ENCODE data around the gene NT5C1B. TPM values are rescaled to one million over a fixed set of nuclear protein-coding genes. Genes with fewer than 3 reads are reported as not detected.

Gene NT5C1B
- total RNA-seq, 2 experiments from 2014 or later, result not detected

DNA sequence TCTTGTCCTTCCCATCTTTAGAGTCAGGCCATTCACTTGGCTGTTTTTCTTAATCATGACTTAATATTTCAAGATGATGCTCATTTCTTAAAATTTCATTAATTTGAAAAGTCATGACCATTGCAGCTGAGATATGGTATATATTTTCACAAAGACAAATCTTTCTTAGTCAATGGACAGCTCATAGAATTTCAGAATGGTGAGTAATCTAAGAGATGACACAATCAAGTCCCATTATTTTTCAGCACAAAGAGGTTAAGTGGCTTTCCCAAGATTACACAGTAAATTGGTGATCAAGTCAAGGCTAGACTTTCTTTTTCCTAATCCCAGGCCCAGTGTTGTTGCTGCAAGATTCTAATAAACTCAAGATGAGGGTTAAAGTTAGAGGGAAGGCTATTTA is 34.4 kb upstream of the NT5C1B start:
- no peak overlapping the region for H3K27ac ChIP-seq (ENCODE audit: low read depth, low read length, poor library complexity, severe bottlenecking)
- H3K36me3 ChIP-seq (ENCODE audit: insufficient read depth, low read length), result no peaks in the 10 kb centered on the region
- H3K9me3 ChIP-seq (ENCODE audit: low read length), result no peaks in the 10 kb centered on the region
- POLR2A ChIA-PET, result interaction anchor here (1.3 kb wide), 1 partner anchor 14 kb away, joined by 3 read pairs; no protein-coding TSS in a partner anchor
- H3K4me3 ChIP-seq (ENCODE audit: low read depth, low read length, poor library complexity, severe bottlenecking), result no peak overlapping the region
- no peaks in the 10 kb centered on the region for H3K9me2 ChIP-seq (ENCODE audit: insufficient read depth, low read length)
- intact Hi-C loops (cut with micrococcal nuclease; ENCODE audit: unreplicated experiment), result no loop called here
- H2AFZ ChIP-seq (ENCODE audit: low read length), result no peak overlapping the region
- TF ChIP-seq, protein P1, sequence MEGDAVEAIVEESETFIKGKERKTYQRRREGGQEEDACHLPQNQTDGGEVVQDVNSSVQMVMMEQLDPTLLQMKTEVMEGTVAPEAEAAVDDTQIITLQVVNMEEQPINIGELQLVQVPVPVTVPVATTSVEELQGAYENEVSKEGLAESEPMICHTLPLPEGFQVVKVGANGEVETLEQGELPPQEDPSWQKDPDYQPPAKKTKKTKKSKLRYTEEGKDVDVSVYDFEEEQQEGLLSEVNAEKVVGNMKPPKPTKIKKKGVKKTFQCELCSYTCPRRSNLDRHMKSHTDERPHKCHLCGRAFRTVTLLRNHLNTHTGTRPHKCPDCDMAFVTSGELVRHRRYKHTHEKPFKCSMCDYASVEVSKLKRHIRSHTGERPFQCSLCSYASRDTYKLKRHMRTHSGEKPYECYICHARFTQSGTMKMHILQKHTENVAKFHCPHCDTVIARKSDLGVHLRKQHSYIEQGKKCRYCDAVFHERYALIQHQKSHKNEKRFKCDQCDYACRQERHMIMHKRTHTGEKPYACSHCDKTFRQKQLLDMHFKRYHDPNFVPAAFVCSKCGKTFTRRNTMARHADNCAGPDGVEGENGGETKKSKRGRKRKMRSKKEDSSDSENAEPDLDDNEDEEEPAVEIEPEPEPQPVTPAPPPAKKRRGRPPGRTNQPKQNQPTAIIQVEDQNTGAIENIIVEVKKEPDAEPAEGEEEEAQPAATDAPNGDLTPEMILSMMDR (conservative IDR thresholded peaks at IDR 0.05; ENCODE audit: low read length), result no peak
- no peak for TF ChIP-seq EZH2phosphoT487 (IDR thresholded peaks at IDR 0.05; ENCODE audit: borderline replicate concordance, low read depth, low read length)
- DNase-seq (ENCODE audit: low spot score), result no peak
- CTCF ChIA-PET (ENCODE audit: unreplicated experiment), result no interaction called here
- no peaks in the 10 kb centered on the region for H3K4me1 ChIP-seq (ENCODE audit: insufficient read depth, low read length, poor library complexity, severe bottlenecking)
- H4K20me1 ChIP-seq (ENCODE audit: insufficient read depth, low read length), result no peaks in the 10 kb centered on the region
- H3K79me2 ChIP-seq (ENCODE audit: insufficient read depth, low read depth, low read length), result no peaks in the 10 kb centered on the region
- H3K4me2 ChIP-seq (ENCODE audit: low read length), result no peak overlapping the region
- BruUV-seq (replicated peaks), result no TSS peak

DNA sequence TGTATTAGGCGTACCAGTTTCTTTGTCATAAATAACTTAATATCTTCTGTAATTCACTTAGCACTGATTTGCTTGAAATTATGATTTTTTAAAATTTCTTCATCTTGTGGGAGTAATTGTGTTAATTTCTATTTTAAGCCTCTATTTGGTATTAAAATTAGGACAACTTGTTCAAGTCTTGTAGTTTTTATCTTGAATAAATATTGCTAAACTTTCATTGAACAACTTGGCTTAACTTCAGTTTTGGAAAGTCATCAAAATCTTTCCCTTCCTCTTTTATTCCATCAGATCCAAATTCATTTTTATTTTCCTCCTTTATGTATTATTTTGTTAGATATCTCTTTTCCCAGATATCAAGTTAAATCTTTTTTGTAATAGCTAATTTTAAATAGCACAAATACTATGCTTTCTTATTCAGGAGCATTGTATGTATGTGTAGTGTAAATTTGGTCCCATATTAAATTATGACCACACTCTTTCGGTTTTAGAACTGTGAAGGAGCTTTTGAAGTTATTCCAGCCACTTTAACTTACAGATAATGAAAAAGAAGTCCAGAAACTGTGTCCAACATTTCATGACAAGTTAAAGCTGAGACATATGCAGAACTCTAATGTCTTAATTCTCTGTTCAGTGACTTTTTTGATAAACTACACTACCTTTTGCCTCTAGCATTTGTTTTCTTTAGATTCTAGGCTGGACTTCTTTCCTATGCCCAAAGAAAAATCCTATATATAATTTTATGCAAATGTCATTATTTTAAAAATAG is 31.7 kb upstream of the NT5C1B start:
- no peak for TF ChIP-seq EZH2phosphoT487 (IDR thresholded peaks at IDR 0.05; ENCODE audit: borderline replicate concordance, low read depth, low read length)
- TF ChIP-seq, protein P1 (conservative IDR thresholded peaks at IDR 0.05; ENCODE audit: low read length), result no peak

DNA sequence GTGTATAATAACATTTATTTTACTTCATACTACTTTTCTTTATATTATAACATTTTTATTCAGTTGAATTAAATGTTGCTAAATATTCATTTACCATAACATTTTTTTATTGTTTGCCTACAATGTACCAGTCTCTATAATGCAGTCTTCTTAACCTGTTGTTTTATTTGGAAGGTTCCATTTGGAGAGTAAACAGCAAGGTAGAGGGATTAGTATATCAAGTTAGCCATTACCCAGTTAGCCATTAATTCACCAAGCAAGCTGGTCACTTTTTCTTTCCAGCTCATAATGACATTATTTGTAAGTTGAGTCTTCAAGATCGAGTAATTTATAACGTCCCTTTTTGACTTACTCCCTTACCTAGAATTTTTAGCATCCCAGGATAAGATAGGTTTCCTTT is 29.7 kb upstream of the NT5C1B start:
- Histone ChIP-seq H3K4me3 (ENCODE audit: low read depth, low read length, poor library complexity, severe bottlenecking) (no peak overlapping the region), H4K20me1 (ENCODE audit: insufficient read depth, low read length) (no peaks in the 10 kb centered on the region), H3K4me1 (ENCODE audit: insufficient read depth, low read length, poor library complexity, severe bottlenecking) (no peaks in the 10 kb centered on the region), H3K79me2 (ENCODE audit: insufficient read depth, low read depth, low read length) (no peaks in the 10 kb centered on the region), H3K27ac (ENCODE audit: low read depth, low read length, poor library complexity, severe bottlenecking) (no peak overlapping the region), H3K9me2 (ENCODE audit: insufficient read depth, low read length) (no peaks in the 10 kb centered on the region), H3K36me3 (ENCODE audit: insufficient read depth, low read length) (no peaks in the 10 kb centered on the region), H3K4me2 (ENCODE audit: low read length) (no peak overlapping the region), H2AFZ (ENCODE audit: low read length) (no peak overlapping the region), H3K9me3 (ENCODE audit: low read length) (no peaks in the 10 kb centered on the region)
- no TSS peak for BruUV-seq (replicated peaks)
- no peak for TF ChIP-seq EZH2phosphoT487 (IDR thresholded peaks at IDR 0.05; ENCODE audit: borderline replicate concordance, low read depth, low read length)
- TF ChIP-seq, protein P1 (conservative IDR thresholded peaks at IDR 0.05; ENCODE audit: low read length), result no peak
- intact Hi-C loops (cut with micrococcal nuclease; ENCODE audit: unreplicated experiment), result no loop called here
- ChIA-PET POLR2A (no interaction called here), CTCF (ENCODE audit: unreplicated experiment) (interaction anchor here (0.6 kb wide), 1 partner anchor 16 kb away, joined by 3 read pairs; no protein-coding TSS in a partner anchor)
- no peak for DNase-seq (ENCODE audit: low spot score)

More for the DNA sequence above, 31.7 kb upstream of the NT5C1B start:
- H3K4me2 ChIP-seq (ENCODE audit: low read length), result no peak overlapping the region
- POLR2A ChIA-PET, result no interaction called here
- no peaks in the 10 kb centered on the region for H3K79me2 ChIP-seq (ENCODE audit: insufficient read depth, low read depth, low read length)
- no peaks in the 10 kb centered on the region for H3K4me1 ChIP-seq (ENCODE audit: insufficient read depth, low read length, poor library complexity, severe bottlenecking)
- H3K4me3 ChIP-seq (ENCODE audit: low read depth, low read length, poor library complexity, severe bottlenecking), result no peak overlapping the region
- H2AFZ ChIP-seq (ENCODE audit: low read length), result no peak overlapping the region
- no peaks in the 10 kb centered on the region for H4K20me1 ChIP-seq (ENCODE audit: insufficient read depth, low read length)
- intact Hi-C loops (cut with micrococcal nuclease; ENCODE audit: unreplicated experiment), result no loop called here
- no peaks in the 10 kb centered on the region for H3K36me3 ChIP-seq (ENCODE audit: insufficient read depth, low read length)
- H3K9me2 ChIP-seq (ENCODE audit: insufficient read depth, low read length), result no peaks in the 10 kb centered on the region
- no TSS peak for BruUV-seq (replicated peaks)
- DNase-seq (ENCODE audit: low spot score), result no peak
- H3K9me3 ChIP-seq (ENCODE audit: low read length), result no peaks in the 10 kb centered on the region
- CTCF ChIA-PET (ENCODE audit: unreplicated experiment), result no interaction called here
- no peak overlapping the region for H3K27ac ChIP-seq (ENCODE audit: low read depth, low read length, poor library complexity, severe bottlenecking)
